ENCODE results near the gene CDCA4. TPM values are rescaled to one million over a fixed set of nuclear protein-coding genes. Genes with fewer than 3 reads are reported as not detected.

Gene CDCA4
- total RNA-seq, 1 experiment from 2014 or later, result 57.7 TPM

DNA sequence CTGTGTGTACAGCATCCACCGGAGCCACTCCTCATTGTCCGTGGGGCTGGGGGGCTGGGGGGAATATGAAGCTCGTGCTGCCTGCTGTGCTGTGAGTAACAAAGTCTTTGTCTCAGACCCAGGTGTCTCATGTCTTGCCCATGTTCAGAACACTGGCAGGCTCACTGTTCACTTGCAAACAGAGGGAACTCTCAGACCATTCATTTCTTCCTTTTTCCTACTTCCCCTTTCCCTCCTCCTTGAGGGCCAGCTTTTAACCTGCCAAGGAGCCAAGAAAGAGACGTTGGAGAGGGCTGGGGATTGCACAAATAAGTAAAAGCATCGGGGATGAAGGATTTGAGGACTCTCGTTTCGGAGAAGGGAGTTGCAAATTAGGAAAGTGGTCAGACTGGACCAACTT, 22.8 kb upstream of the CDCA4 start:
- H3K23me2 ChIP-seq (ENCODE audit: insufficient read length, low read depth, low read length, poor library complexity, severe bottlenecking), result no peaks in the 10 kb centered on the region
- H3K14ac ChIP-seq (ENCODE audit: insufficient read depth, low read length), result no peak overlapping the region
- no peak overlapping the region for H2AFZ ChIP-seq (ENCODE audit: low read length)
- no peak overlapping the region for H3K56ac ChIP-seq (ENCODE audit: insufficient read length, low read depth, low read length)
- H3K27me3 ChIP-seq (ENCODE audit: insufficient read depth, low read length), result no peaks in the 10 kb centered on the region
- H3K4me1 ChIP-seq (ENCODE audit: insufficient read depth, low read length), result no peaks in the 10 kb centered on the region
- no peak overlapping the region for H2AK5ac ChIP-seq (ENCODE audit: insufficient read length, low read length)
- no peak overlapping the region for H2BK120ac ChIP-seq (ENCODE audit: low read depth, low read length, poor library complexity, severe bottlenecking)
- no peaks in the 10 kb centered on the region for H3K79me2 ChIP-seq (ENCODE audit: insufficient read depth, low read length)
- peaks cover 4 to 12% of the 10 kb centered on the region in 2 experiments for H3K4me1 Mint-ChIP-seq
- TF ChIP-seq, protein P1, sequence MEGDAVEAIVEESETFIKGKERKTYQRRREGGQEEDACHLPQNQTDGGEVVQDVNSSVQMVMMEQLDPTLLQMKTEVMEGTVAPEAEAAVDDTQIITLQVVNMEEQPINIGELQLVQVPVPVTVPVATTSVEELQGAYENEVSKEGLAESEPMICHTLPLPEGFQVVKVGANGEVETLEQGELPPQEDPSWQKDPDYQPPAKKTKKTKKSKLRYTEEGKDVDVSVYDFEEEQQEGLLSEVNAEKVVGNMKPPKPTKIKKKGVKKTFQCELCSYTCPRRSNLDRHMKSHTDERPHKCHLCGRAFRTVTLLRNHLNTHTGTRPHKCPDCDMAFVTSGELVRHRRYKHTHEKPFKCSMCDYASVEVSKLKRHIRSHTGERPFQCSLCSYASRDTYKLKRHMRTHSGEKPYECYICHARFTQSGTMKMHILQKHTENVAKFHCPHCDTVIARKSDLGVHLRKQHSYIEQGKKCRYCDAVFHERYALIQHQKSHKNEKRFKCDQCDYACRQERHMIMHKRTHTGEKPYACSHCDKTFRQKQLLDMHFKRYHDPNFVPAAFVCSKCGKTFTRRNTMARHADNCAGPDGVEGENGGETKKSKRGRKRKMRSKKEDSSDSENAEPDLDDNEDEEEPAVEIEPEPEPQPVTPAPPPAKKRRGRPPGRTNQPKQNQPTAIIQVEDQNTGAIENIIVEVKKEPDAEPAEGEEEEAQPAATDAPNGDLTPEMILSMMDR (conservative IDR thresholded peaks at IDR 0.05), result no peak
- no peak overlapping the region for H4K5ac ChIP-seq (ENCODE audit: insufficient read length, low read depth, low read length)
- no peak overlapping the region for H3K23ac ChIP-seq (ENCODE audit: insufficient read length, low read depth, low read length)
- H3K79me1 ChIP-seq (ENCODE audit: insufficient read depth, low read depth, low read length, poor library complexity, severe bottlenecking), result no peaks in the 10 kb centered on the region
- no peaks in the 10 kb centered on the region for H3K9me3 ChIP-seq (ENCODE audit: control insufficient read depth, low read depth, low read length)
- H3K9me3 Mint-ChIP-seq, result no peaks in the 10 kb centered on the region
- DNase-seq, result no peak
- H3K4me2 ChIP-seq (ENCODE audit: insufficient read depth, insufficient read length, low read length), result no peak overlapping the region
- H4K8ac ChIP-seq (replicated peaks; ENCODE audit: insufficient read length, low read depth, low read length), result no peak overlapping the region
- no peak overlapping the region for H4K91ac ChIP-seq (ENCODE audit: insufficient read length, low read depth, low read length)
- no peaks in the 10 kb centered on the region for H3K36me3 Mint-ChIP-seq (ENCODE audit: insufficient read depth in 1 of 3, low read depth in 3 of 3)
- no peak overlapping the region for H3K4ac ChIP-seq (ENCODE audit: low read depth, low read length)
- no peaks in the 10 kb centered on the region for H4K20me1 ChIP-seq (ENCODE audit: control insufficient read depth, insufficient read depth, insufficient read length)
- peaks cover 42% of the 10 kb centered on the region for H3K27me3 Mint-ChIP-seq (ENCODE audit: low read depth)
- no peak overlapping the region for H2BK5ac ChIP-seq (ENCODE audit: insufficient read length, low read length)
- WGBS (ENCODE audit: extremely low coverage, insufficient read length, low lambda C conversion rate), result no CpG with 5 or more reads among the region's 7 CpGs
- no peak overlapping the region for H3K4me3 Mint-ChIP-seq
- no peak overlapping the region for H3K27ac Mint-ChIP-seq
- H2BK20ac ChIP-seq (ENCODE audit: low read depth, low read length, poor library complexity, severe bottlenecking), result no peak overlapping the region
- H3K27ac ChIP-seq (ENCODE audit: insufficient read length, low read depth, low read length), result no peak overlapping the region
- H3K9ac ChIP-seq (ENCODE audit: extremely low read depth, insufficient read length, low read length), result no peak overlapping the region
- no peak overlapping the region for H2BK12ac ChIP-seq (ENCODE audit: insufficient read length, low read depth, low read length)
- no peak overlapping the region for H3K18ac ChIP-seq (ENCODE audit: insufficient read length, low read depth, low read length)
- no peak overlapping the region for H2BK15ac ChIP-seq (ENCODE audit: low read depth, low read length)
- H3T11ph ChIP-seq (ENCODE audit: low read length), result no peak overlapping the region
